GM12801 (cell line): ENCODE results near the gene PNPLA7.

Experiments
- TF ChIP-seq, protein P1 (sequence below): IDR thresholded peaks from one replicate; pipeline ENCODE4 v1.5.1; 2011; ENCODE audit warnings: control low read depth; ENCODE audit not compliant: insufficient read length; ENCODE audit errors: extremely low read depth

The PNPLA7 gene

DNA sequence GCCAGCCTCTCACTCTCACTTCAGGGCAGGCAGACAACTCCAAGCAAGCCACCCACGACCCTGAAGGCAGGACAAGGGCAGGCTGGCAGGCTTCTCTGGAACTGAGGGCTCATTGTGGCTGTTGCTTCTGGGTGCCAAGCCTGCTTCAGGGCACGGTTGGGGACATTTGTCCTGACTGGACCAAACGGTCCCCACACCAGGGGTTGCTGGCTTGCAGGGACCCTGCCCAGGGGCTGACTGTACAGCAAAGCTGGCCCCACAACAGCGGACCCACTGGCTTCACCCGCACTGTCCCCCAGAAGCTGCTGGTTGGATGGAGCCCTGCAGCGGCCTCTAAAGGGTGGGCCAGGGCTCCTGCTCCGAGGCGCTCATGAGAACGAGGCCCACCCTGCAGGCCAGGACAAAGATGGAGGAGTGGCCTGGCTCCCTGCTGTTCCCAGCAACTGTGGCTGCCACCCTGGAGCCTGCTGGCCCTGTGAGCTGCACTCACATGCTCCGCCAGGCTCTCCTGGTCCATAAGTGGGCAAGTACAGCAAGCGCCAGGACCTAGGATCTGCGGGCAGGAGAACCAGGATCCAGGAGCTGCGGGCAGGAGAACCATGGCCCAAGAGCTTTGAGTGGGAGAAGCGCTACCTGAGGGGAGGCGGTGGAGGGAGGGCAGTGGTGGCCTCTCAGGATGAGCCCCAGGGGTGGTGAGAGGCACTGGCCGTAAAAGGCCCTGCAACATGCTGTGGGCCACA is 56.7 kb downstream of the PNPLA7 start:
- TF ChIP-seq, protein P1, sequence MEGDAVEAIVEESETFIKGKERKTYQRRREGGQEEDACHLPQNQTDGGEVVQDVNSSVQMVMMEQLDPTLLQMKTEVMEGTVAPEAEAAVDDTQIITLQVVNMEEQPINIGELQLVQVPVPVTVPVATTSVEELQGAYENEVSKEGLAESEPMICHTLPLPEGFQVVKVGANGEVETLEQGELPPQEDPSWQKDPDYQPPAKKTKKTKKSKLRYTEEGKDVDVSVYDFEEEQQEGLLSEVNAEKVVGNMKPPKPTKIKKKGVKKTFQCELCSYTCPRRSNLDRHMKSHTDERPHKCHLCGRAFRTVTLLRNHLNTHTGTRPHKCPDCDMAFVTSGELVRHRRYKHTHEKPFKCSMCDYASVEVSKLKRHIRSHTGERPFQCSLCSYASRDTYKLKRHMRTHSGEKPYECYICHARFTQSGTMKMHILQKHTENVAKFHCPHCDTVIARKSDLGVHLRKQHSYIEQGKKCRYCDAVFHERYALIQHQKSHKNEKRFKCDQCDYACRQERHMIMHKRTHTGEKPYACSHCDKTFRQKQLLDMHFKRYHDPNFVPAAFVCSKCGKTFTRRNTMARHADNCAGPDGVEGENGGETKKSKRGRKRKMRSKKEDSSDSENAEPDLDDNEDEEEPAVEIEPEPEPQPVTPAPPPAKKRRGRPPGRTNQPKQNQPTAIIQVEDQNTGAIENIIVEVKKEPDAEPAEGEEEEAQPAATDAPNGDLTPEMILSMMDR = no peak

DNA sequence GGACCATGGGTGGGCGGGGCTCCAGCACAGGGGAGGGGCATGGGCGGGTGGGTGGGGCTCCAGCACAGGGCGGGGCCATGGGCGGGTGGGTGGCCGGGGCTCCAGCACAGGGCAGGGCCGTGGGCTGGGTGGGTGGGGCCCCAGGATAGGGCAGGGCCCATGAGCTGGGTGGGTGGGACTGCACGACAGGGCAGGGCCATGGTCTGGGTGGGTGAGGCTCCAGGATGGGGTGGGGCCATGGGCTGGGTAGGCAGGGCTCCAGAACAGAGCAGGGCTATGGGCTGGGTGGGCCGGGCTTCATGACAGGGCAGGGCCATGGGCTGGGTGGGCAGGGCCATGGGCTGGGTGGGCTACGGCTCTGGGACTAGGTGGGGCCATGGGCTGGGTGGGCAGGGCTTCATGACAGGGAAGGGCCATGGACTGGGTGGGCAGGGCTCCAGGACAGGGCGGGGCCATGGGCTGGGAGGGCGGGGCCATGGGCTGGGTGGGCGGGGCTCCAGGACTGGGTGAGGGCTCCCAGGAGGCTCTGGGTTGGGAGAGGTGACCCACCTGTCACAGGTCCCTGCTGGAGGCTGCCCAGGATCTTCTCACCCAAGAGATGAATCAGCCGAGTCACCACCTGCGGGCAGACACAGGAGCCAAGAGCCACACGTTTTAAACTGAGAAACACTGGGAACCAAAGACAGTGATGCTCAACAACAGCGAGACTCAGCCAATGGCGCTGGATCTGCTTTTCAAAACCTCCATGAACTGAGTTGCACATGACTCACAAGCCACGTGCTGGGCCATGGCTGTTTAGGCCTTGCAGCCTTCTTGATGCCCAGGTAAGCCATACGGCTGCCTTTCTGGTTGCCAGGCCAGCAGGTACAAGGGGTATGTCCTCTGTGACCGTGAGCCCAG is 57.5 kb downstream of the PNPLA7 start:
- TF ChIP-seq, protein P1 = no peak

DNA sequence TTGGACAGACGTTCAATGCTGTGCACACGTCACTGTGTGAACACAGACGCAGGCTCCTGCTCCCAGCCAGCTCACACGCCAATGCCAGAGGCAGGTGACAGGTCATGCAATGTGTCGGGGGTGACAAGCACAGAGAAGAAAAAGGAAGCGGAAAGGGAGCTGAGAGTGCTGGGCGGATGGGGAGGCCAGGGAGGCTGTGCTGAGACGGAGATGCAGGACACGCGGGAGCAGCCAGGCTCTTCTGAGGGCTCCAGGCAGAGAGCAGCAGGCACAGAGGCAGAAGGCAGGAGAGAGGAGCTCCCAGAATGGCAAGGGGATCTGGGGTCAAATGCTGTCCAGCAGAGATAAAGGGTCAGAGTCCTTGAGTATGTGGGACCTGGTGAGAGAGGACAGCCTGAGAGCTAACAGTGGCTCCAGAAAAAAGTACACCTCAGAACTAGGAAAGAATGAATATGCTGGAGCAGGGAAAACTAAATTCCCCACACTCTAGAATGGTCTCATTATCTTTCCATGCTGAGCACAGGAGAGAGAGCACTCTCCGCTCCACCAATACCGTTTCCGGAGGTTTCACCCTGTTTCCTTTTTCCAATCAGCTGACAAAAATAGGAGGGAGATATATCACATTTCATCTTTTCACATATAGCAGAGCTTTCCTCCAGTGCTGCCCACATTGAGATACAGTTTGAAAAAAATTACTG is 58.3 kb downstream of the PNPLA7 start:
- TF ChIP-seq, protein P1 = no peak

DNA sequence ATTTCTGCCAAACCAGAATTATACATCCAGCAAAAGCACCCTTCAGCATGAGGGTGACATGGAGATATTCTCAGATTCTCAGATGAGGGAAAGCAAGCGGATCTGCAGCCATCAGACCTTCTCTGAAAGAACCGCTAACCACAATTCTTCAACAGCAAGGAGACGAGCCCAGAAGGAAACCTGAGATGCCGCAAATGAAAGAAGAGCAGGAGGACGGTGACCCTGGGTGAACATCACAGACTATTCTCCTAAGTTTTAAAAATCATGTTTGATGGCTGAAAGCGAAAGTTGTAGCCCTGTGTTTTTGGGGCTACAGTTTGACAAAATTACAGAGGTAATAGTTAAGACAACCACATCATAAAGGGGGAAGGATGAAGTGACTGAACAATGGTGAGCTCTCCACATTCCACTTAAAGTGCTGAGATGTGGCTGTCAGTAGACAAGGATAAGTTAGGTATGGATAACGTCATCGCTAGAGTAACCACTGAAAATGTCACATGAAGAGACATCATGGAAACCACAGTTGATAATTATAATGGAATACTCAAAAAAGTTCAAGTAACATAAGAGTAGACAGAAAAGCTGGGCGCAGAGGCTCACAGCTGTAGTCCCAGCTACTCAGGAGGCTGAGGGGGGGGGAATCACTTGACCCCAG is 59.5 kb downstream of the PNPLA7 start:
- TF ChIP-seq, protein P1 = no peak

DNA sequence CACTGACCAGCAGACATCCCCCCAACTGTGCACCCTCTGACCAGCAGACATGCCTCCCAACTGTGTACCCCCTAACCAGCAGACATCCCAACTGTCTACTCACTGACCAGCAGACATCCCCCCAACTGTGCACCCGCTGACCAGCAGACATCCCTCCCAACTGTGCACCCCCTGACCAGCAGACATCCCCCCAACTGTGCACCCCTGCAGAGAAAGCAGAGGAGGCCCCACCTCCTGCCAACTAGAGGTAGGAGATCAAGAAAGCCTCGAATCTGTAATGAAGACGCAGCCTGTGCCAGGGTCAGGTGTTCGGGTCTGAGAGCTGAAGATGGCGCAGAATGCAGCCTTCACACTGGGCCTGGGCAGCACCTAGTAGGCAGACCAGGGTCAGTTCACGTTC is 61.3 kb downstream of the PNPLA7 start:
- TF ChIP-seq, protein P1 = no peak

DNA sequence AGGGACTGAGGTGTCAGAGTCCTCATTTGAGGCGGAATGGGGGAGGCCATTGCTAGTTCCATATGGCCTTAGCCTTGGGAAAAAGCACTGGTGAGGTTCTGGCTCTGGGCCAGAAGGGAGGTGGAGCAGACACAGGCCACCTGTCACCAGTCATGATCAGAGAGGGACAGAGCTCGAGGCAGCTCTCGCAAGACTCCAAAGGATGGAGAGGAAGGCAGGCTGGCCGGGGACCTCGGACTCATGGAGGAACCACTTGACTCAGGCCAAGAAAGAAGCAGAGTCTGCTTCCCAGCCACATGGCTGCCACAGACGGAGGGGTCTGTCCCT is 61.9 kb downstream of the PNPLA7 start:
- TF ChIP-seq, protein P1 = no peak
